Jurkat, Clone E6-1 (cell line): Measurements from ENCODE around the gene PLXNA1.

Source experiments
- DNase-seq: peaks from one replicate; pipeline ENCODE4 v3.0.0-alpha.2; 2011; ENCODE audit warnings: low read depth, low spot score
- H3K4me3 ChIP-seq: 2 replicates; pipeline ENCODE4 v1.5.1; 2011; ENCODE audit warnings: mild to moderate bottlenecking, low read length, control low read depth, moderate library complexity

Gene PLXNA1

DNA sequence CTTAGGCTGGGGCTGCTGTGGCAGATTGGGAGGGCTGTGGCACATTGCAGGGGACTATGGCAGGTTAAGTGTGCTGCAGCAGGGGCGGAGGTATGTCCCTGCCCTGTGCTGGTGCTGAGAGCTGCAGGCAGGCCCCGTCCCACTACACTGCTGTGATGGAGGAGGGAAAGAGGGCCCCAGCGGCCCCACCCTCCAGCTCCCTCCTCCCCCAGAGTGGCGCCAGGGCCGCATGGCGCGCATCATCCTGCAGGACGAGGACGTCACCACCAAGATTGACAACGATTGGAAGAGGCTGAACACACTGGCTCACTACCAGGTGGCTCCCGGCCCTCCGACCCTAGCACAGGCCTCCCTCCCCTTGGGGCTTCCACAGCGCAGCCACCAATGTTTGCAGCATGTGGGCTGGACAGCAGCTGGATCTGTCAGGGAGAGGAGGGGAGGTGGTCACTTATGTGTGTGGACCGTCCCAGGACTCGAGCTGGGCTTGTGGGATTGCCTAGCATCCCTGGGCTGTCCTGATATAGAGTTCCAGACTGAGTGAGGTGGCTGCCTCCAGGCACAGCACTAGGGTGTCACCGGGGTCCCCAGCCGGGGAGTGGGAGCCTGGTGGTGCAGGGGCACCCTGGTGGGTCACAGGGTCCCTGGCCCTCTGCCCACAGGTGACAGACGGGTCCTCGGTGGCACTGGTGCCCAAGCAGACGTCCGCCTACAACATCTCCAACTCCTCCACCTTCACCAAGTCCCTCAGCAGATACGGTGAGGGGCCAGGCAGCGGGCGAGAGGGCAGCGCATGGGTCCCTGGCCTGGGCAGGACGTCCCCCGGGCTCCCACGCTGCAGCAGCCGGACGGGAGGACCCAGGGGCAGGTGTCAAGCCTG is 46.1 kb downstream of the PLXNA1 start:
- DNase-seq, result no peak
- H3K4me3 ChIP-seq, result no peak overlapping the region

DNA sequence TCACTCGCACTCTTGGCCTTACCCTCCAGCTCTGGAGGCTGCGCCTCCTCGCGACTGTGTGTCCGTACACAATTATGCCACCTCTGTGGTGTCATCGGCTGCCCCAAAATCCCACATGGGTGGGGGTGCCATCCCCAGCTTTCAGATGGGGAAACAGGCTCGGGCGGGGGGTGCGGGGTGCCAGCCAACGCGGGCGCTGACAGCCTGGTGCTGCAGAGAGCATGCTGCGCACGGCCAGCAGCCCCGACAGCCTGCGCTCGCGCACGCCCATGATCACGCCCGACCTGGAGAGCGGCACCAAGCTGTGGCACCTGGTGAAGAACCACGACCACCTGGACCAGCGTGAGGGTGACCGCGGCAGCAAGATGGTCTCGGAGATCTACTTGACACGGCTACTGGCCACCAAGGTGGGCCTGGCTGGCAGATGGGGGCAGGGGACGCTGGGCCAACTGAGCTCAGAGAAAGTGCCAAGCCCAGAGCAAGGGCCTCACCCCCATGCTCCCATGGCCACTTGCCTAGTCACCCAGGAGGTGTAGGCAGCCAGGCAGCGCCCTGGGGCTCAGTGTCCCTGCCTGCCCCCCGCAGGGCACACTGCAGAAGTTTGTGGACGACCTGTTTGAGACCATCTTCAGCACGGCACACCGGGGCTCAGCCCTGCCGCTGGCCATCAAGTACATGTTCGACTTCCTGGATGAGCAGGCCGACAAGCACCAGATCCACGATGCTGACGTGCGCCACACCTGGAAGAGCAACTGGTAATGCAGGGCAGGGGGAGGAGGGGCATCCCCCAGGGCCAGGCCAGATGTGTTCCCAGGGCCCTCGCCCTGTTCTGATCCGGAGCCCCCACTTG is 47.0 kb downstream of the PLXNA1 start:
- H3K4me3 ChIP-seq, result no peak overlapping the region
- no peak for DNase-seq

DNA sequence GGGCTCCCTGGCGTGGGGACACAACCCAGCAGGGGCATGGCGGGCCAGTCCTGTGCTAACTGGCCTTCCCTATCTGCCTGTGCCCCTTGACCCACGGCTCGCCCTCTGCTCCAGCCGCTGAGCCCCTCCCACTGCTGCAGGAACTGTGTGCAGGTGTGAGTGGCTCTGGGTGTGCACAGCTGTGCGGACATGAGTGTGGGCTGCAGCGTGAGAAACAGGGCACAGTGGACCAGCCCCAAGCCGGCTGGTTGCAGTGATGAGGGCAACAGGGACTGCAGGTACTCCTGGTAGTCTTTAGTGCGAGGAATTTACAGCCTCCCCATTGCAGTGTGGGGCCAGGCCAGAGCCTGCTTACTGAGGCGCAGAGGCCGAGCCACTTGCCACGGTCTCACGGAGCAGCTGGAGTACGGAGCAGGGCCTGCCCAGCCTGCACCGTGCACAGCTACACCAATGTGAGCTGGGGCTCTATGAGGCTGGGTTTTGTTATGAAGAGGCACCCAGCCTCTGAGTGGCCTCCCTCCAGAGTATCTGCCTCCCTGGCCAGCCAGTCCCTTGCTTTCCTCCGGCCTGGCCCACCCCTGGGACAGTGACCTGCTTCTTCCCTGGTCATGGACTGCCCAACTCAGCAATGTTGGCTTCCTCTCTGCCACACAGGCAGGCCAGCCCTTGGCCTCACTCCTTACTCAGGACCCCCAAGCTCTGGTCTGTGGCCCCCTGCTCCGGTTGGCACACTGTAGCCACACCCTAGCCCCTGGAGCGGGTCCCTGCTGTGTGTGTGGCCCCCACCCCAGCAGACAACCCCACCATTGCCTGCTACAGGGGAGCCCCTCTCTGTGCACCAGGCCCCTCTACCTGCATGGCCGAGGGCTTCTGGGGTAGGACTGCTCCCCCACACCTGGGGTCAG is 47.8 kb downstream of the PLXNA1 start:
- no peak overlapping the region for H3K4me3 ChIP-seq
- no peak for DNase-seq

DNA sequence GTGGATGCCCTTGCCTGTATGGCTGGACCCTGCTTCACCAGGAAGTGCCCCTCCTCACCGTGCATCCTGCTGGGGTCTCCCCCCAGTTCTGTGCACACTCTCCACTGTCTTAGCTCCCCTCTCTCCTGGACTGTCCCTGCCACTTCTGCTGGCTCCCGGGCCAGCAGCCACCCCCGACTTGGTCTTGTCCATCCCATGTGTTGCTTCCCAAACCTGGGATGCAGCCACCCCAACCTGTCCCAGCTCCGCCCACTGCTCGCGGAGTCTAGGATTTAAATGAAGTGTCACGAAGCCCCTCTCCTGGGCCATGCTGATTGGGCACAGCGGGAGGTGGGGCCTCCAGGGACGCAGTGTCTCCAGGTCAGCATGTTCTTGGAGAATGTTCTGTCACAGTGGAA is 48.5 kb downstream of the PLXNA1 start:
- DNase-seq, result no peak
- no peak overlapping the region for H3K4me3 ChIP-seq

DNA sequence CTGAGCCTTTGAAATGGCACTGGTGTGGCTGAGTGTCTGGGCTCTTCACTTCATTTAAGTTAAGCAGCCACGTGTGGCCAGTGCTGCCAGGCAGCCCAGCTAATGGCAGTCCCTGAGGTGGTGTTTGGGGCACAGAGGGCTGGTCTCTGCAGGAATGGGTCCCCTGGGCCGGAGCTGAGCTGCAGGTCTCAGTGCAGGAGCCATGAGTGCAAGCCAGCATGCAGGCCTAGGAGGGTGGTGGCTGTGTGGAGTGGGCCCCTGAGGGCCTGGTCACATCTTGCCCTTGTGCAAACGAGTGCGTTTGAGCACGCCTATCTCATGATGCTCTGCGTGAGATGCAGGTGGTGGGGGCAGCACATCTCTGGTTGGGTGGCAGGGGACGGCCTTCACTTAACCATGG is 48.9 kb downstream of the PLXNA1 start:
- no peak for DNase-seq
- no peak overlapping the region for H3K4me3 ChIP-seq

DNA sequence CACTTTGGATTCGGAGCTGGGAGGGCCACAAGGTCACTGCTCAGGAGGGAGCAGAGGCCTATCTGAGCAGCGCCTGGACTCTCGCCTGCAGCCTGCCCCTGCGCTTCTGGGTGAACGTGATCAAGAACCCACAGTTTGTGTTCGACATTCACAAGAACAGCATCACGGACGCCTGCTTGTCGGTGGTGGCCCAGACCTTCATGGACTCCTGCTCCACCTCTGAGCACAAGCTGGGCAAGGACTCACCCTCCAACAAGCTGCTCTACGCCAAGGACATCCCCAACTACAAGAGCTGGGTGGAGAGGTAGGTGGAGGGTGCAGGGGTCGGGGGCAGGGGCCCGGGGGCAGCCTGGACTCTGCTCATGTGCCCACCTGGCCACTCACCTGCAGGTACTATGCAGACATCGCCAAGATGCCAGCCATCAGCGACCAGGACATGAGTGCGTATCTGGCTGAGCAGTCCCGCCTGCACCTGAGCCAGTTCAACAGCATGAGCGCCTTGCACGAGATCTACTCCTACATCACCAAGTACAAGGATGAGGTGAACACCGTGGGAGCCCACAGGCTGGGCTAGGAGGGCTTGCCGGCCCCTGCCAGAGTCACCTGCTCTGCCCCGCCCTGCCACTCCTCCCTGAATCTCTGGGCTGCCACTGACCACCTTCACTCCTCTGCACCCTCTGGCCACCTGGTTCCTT is 49.5 kb downstream of the PLXNA1 start:
- DNase-seq, result no peak
- H3K4me3 ChIP-seq, result no peak overlapping the region
